Thyroid gland (tissue), 4 donors: Measurements from ENCODE around the gene POU2AF1.

ENCODE experiments used
- CTCF ChIP-seq, 6 experiments: fragments of 200-600 bp in 3 of 6; fragments of 450-650 bp in 3 of 6; sonication (generic) in 3 of 6; IDR thresholded peaks; one replicate each; pipeline ENCODE4 v1.5.1; 2016 to 2019; ENCODE audit warnings: antibody characterized with exemption in 6 of 6, mild to moderate bottlenecking in 2 of 6, inconsistent platforms in 1 of 6, moderate library complexity in 1 of 6
- POLR2A ChIP-seq, 2 donors: fragments of 450-650 bp; IDR thresholded peaks; one replicate each; pipeline ENCODE4 v1.6.1; 2017; ENCODE audit warnings: antibody characterized with exemption in 2 of 2, mild to moderate bottlenecking in 2 of 2, moderate library complexity in 1 of 2

DNA sequence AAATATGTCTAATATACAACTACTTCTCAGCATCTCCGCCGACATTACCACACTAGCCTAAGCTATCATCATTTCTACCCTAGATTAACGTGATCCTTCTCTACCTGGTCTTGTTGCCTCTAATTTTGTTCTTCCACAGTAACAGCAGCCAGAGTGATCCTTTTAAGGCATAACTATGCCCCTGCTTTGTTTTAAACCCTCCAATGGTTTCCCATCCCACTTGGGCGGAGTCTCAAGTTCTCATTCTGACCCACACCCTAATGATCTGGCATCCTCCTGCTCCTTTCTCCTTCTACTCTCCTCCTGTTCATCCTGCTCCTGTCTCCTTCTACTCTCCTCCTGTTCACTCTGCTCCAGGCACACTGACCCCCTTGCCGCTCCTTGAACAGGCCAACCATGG is 31.9 kb upstream of the POU2AF1 start:
- no peak for TF ChIP-seq CTCF (IDR thresholded peaks at IDR 0.05)
- TF ChIP-seq POLR2A (IDR thresholded peaks at IDR 0.05): no peak
